ENCODE measurements around the gene ARF1.

GRCh38 chr1:228117335-228117734 lies 34.8 kb downstream of the ARF1 start:
- TF ChIP-seq EZH2 (IDR thresholded peaks at IDR 0.05; ENCODE audit: low read depth): no peak
- no peak for TF ChIP-seq CTCF (conservative IDR thresholded peaks at IDR 0.05)

All from PC-9 (cell line).